GM19395 (cell line): ENCODE results near the gene TOLLIP.

ENCODE experiments used
- ATAC-seq: cut with Tn5 transposase; IDR thresholded peaks from one replicate; pipeline ENCODE4 v1.9.1; 2021; ENCODE audit warnings: mild to moderate bottlenecking, moderate library complexity; ENCODE audit not compliant: unreplicated experiment

TOLLIP gene

DNA sequence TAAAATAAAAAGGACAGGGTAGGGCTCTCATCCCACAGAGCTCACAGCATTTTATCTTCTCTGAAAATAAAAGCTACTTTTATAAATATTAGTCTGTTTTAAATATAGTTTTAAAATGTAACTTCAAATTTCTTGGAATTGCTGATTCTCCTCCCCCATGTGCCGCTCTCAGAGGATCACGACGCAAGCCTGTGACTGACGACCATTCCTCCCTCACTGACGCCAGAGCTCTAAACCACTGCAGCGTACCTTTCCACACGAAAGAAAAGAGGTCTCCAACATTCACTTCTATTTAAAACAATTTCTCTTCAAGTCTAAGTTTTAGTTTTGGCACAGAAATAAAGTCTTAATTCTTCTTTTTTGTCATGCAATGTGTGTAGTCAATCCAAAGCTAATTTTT lies 9.3 kb downstream of the TOLLIP start:
- ATAC-seq: no peak

- no peak for ATAC-seq
Measured at GRCh38 chr11:1299621-1300020, 9.8 kb downstream of the TOLLIP start.

DNA sequence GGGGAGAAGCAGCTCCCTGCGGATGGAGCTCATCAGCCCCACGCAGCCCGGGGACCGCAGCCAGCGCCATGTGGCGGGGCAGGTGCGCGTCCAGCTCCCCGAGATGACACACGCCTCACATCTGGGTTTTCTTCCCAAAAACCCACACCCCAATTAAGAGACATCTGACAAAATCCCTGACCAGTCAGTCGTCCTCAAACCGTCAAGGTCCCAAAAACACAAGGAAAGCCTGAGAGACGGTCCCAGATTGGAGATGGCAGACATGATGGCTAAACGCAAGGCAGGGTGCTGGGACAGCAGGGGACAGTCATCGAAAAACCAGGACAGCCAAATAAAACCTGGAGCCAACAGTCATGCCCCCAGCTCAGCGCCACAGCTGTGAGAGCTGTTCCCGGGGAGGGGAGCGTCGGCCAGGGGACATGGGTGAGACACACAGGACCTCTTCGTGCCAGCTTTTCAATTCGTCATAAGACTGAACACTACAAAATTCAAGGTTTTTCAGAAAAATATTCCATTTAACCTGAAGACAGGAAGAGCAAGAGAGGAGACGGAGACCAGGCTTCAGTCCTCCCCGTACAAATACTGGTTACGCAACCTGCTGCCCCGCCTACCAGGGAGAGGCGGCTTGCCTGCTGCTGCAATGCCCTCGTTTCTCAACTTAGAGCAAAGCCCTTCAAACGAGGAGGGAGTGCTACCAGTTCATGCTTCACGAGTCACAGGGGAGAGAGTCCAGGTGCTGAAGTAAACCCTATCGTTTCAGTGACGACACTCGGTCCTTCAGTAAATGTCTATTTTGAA lies 10.5 kb downstream of the TOLLIP start:
- no peak for ATAC-seq

DNA sequence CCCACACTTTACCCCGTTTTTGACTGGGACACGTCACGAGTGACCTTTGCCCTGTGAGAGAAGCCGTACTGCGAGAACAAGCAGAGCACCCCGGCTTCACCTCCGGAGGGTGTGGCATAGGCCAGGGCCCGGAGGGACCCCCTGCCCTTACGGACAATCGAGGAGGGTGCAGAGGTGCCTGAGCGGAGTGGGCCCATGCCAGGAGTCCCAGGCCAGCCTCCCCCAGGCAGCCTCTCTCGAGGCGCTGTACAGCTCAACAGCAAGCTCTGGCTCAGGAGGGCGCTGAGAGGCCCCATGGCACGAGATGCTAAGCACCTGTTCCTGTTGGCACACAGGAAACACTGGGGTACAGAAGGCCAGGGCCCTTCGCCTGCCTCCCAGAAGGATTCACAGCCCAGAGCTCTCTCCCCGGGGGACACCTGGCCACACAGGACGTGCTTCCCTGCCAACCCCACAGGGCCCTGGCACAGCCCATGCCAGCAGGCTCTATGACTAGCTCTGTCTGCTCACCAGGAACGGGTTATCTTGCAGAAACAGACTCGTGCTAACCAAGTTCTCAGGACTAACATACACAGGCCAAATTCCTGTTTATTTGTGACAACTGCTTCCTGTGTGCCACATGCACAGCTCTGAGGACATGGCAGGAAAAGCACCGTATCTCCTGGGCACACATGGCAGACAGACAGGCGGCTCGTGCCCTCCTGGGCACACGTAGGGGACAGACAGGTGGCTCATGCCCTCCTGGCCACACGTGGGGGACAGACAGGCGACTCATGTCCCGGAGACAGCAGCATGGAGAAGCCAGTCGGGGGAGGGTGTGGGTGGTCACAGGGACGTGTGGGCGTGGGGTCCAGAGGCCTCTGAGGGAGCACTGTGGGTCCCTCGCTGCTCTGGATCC lies 11.6 kb downstream of the TOLLIP start:
- ATAC-seq: no peak

GRCh38 chr11:1297011-1297575 lies 12.3 kb downstream of the TOLLIP start:
- ATAC-seq: no peak

DNA sequence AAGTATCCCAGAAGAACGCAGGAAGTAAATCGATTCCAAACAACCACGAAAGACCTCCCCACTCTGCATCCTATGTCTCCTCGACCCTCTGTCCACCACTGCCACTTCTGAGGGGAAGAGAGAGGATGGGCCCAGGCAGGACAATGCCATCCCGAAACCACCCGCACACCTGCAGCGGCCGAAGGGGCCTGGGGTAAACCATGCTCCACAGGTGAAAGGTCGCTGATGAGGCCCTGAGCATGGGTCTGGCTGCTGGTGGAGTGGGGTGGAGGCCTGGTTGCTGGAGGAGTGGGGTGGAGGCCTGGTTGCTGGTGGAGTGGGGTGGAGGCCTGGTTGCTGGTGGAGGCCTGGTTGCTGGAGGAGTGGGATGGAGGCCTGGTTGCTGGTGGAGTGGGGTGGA lies 13.1 kb downstream of the TOLLIP start:
- no peak for ATAC-seq

DNA sequence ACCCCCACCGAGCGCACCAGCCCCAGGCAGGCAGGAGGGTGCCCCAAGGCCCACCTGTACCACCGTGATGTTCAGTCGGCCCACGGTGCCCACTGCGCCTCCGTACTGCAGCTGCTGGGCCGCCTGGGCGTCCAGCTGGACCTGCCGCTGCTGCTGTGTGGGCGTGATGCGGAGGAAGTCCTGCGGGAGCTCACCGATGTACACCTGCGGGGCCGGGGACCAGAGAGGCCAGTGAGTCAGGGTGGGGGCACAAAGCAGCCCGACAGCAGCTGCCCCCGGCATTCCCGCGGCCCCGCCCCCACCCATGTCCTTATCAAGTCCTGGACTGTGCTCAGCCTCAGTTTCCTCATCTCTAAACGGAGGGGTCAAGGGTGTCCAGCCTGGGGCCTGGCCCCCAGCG lies 13.8 kb downstream of the TOLLIP start:
- no peak for ATAC-seq

GRCh38 chr11:1295086-1295485 lies 14.3 kb downstream of the TOLLIP start:
- ATAC-seq: no peak

GRCh38 chr11:1293619-1294015 lies 15.8 kb downstream of the TOLLIP start:
- ATAC-seq: no peak

DNA sequence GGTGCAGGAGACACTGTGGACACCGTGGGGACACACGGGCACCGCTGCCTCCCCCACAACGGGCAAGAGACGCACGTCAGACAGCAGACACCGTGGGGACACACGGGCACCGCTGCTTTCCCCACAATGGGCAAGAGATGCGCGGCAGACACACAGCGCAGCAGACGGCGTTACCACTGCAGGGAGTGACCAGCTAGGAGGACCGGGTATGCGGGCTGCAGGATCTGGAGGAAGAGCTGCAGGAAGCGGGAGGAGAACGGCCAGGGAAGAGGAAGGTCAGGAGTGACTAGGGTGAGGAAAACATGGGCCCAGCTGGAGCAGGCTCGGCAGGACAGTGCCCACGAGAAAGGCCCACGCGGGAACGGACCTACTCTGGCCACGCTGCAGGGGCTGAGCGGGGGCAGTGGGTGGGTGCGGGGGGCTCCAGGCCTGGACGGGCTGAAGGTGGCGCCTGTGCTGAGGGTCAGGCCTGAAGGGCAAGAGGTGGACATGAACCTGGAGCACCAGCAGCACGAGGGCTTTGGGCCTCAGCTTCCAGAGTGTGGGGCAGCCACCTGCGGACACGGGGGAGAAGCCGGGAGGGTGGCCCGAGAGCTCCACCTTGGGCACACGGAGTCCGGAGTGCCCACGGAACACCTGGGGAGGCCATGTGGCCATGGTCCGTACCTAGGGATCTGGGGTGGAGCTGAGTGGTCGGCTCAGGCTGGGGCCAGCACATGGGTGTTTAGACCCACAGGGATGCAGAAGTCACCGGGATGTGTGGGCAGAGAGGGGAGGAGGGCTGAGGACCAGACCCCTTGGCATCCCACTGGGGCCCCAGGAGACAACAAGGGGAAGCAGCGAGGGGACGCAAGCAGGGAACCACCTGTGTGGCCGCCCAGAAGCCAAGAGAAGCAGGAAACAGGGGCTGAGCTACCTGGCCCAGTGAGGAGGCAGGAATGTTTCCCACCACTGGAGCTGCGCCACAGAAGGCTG lies 16.5 kb downstream of the TOLLIP start:
- no peak for ATAC-seq

DNA sequence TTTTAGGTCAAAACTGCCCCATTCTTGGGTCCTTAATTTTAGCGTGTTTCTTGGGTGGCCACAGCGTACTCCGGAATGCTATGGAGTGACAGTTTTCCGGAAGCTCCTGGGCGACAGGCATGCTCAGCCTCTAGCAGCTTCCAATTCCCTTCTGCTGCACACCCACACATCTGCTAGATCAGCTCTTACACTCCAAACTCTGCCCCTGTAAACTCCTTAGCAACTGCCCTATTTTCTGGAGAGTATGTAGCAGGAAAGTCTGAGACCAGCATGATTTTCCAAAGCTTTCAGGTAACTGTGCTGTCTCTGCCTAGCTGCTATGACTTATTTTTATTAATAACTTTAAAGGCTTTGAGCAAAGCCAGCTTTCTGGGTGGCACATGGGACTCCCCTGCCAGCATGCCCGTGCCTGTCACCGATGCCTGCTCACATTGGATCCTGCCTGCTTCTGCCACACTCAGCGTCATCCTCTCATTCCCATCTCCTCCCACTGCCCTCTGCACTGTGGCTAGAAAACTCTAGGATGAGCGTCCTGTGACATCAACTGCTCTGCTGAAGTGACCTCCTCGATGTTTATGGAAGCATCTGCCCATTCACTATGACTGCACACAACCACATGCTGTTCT lies 17.3 kb downstream of the TOLLIP start:
- no peak for ATAC-seq

GRCh38 chr11:1291295-1292017 lies 18.0 kb downstream of the TOLLIP start:
- ATAC-seq: no peak

GRCh38 chr11:1290052-1291040 lies 19.1 kb downstream of the TOLLIP start:
- ATAC-seq: no peak

DNA sequence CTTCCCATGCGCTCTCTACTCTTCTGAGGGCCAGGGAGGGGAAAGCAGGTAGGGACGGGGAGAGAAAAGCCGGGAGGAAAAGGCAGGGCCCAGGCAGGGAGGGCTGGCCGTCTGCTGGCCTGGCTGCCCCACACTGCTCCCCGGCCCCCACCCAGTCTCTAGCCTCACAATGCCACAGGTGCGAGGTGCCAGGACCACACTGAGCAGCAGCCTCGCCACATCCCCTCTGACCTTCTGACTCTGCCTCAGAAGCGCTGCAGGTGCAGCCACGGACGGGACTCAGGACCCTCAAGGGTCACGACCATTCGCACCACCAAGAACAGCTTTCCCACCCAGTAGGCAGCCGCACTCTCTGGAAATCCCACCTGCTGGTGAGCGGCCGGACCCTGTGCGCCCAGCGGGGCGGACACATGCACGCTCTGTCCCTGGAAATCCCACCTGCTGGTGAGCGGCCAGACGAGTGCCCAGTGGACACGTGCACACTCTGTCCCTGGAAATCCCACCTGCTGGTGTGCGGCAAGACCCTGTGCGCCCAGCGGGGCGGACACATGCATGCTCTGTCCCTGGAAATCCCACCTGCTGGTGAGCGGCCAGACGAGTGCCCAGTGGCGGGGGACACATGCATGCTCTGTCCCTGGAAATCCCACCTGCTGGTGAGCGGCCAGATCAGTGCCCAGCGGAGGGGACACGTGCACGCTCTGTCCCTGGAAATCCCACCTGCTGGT lies 20.1 kb downstream of the TOLLIP start:
- no peak for ATAC-seq

GRCh38 chr11:1288426-1289151 lies 20.8 kb downstream of the TOLLIP start:
- ATAC-seq: no peak

- no peak for ATAC-seq
Measured at GRCh38 chr11:1287928-1288327, 21.5 kb downstream of the TOLLIP start.

DNA sequence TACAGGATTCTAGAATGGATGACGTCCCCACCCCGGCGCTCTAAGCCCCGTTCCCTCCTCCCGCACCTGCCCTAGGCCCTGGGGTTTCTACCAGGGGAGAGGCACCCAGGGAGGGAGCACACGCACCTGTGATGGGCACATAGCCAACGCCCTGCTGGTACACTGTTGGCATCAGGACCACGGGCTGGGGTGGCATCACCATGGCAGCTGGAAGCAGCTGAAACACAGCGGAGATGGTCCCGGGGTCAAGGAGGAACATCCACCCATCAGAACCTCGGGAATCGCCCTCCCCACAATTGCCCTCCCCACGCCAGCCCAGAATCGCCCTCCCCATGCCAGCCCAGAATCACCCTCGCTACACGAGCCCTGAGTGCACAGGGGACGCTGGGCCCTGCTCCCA lies 23.6 kb downstream of the TOLLIP start:
- no peak for ATAC-seq
